ENCODE measurements around the gene SNRNP200. TPM values are rescaled to one million over a fixed set of nuclear protein-coding genes. Genes with fewer than 3 reads are reported as not detected.

SNRNP200 gene
- total RNA-seq, 1 donor, result 44.2 TPM

GRCh38 chr2:96261328-96262003 is 43.9 kb downstream of the SNRNP200 start:
- Histone ChIP-seq H4K20me1 (ENCODE audit: insufficient read depth, low read length) (peaks cover 47% of the 10 kb centered on the region), H3K9me3 (ENCODE audit: low read depth, low read length) (no peaks in the 10 kb centered on the region), H3K27me3 (ENCODE audit: insufficient read depth, low read length) (no peaks in the 10 kb centered on the region), H2AFZ (ENCODE audit: low read length) (no peak overlapping the region), H3K27ac (ENCODE audit: low read depth, low read length) (peak overlapping the region; percentile 76), H3K4me2 (ENCODE audit: insufficient read depth, low read length) (no peak overlapping the region), H3K79me2 (ENCODE audit: insufficient read depth, low read length) (peaks cover 97% of the 10 kb centered on the region), H3K4me1 (ENCODE audit: insufficient read depth, low read length) (peaks cover 60% of the 10 kb centered on the region), H3K4me3 (ENCODE audit: insufficient read depth, low read length) (no peak overlapping the region), H3K36me3 (ENCODE audit: insufficient read depth, low read length) (peaks cover 28% of the 10 kb centered on the region)
- no peak for TF ChIP-seq CTCF (IDR thresholded peaks at IDR 0.05; ENCODE audit: extremely low read depth, low read depth, low read length)
- no peak for DNase-seq (ENCODE audit: insufficient read length, low spot score, missing footprints)

- peak; percentile 46 for TF ChIP-seq CTCF (IDR thresholded peaks at IDR 0.05; ENCODE audit: extremely low read depth, low read depth, low read length)
- DNase-seq (ENCODE audit: insufficient read length, low spot score, missing footprints), result peak; percentile 99
- Histone ChIP-seq H3K36me3 (ENCODE audit: insufficient read depth, low read length) (peaks cover 30% of the 10 kb centered on the region), H3K27me3 (ENCODE audit: insufficient read depth, low read length) (no peaks in the 10 kb centered on the region), H3K27ac (ENCODE audit: low read depth, low read length) (peak overlapping the region; percentile 76), H3K4me2 (ENCODE audit: insufficient read depth, low read length) (peak overlapping the region; percentile 70), H4K20me1 (ENCODE audit: insufficient read depth, low read length) (peaks cover 45% of the 10 kb centered on the region), H3K4me3 (ENCODE audit: insufficient read depth, low read length) (peak overlapping the region; percentile 29), H3K79me2 (ENCODE audit: insufficient read depth, low read length) (peaks cover 96% of the 10 kb centered on the region), H3K9me3 (ENCODE audit: low read depth, low read length) (no peaks in the 10 kb centered on the region), H2AFZ (ENCODE audit: low read length) (peak overlapping the region; percentile 25), H3K4me1 (ENCODE audit: insufficient read depth, low read length) (peaks cover 60% of the 10 kb centered on the region)
Measured at GRCh38 chr2:96260387-96261260, 44.7 kb downstream of the SNRNP200 start.

GRCh38 chr2:96259497-96259921 is 45.8 kb downstream of the SNRNP200 start:
- Histone ChIP-seq H3K79me2 (ENCODE audit: insufficient read depth, low read length) (peaks cover 96% of the 10 kb centered on the region), H2AFZ (ENCODE audit: low read length) (no peak overlapping the region), H3K4me3 (ENCODE audit: insufficient read depth, low read length) (no peak overlapping the region), H3K4me1 (ENCODE audit: insufficient read depth, low read length) (peaks cover 55% of the 10 kb centered on the region), H3K4me2 (ENCODE audit: insufficient read depth, low read length) (no peak overlapping the region), H3K36me3 (ENCODE audit: insufficient read depth, low read length) (peaks cover 41% of the 10 kb centered on the region), H4K20me1 (ENCODE audit: insufficient read depth, low read length) (peaks cover 38% of the 10 kb centered on the region), H3K27me3 (ENCODE audit: insufficient read depth, low read length) (no peaks in the 10 kb centered on the region), H3K9me3 (ENCODE audit: low read depth, low read length) (no peaks in the 10 kb centered on the region), H3K27ac (ENCODE audit: low read depth, low read length) (peak overlapping the region; percentile 76)
- no peak for DNase-seq (ENCODE audit: insufficient read length, low spot score, missing footprints)
- no peak for TF ChIP-seq CTCF (IDR thresholded peaks at IDR 0.05; ENCODE audit: extremely low read depth, low read depth, low read length)
